Type B pancreatic cell (in vitro differentiated cells): ENCODE data around the gene NXNL1. TPM values are rescaled to one million over a fixed set of nuclear protein-coding genes. Genes with fewer than 3 reads are reported as not detected.
"Not testable (repeated sequence)": the region's sequence is repeated elsewhere in the genome, so short reads cannot be mapped to it uniquely, and the experiment has no call there.

ENCODE experiments used
- DNase-seq: peaks from one replicate; pipeline ENCODE4 v3.0.0; 2021; ENCODE audit warnings: mixed read lengths; ENCODE audit not compliant: unreplicated experiment; ENCODE audit errors: extremely low spot score
- H3K27ac Mint-ChIP-seq: 2 replicates; pipeline ENCODE4 v1.8.0; 2021; ENCODE audit warnings: mild to moderate bottlenecking, mixed read lengths
- H3K27me3 Mint-ChIP-seq: 2 replicates; pipeline ENCODE4 v1.8.0; 2021; ENCODE audit warnings: mixed read lengths
- H3K36me3 Mint-ChIP-seq: 2 replicates; pipeline ENCODE4 v1.8.0; 2021; ENCODE audit warnings: mixed read lengths
- H3K4me1 Mint-ChIP-seq: one replicate; pipeline ENCODE4 v1.8.0; 2021; ENCODE audit warnings: mixed read lengths; ENCODE audit not compliant: unreplicated experiment
- H3K4me3 Mint-ChIP-seq: 2 replicates; pipeline ENCODE4 v1.8.0; 2021; ENCODE audit warnings: mild to moderate bottlenecking, mixed read lengths
- H3K9me3 Mint-ChIP-seq: 2 replicates; pipeline ENCODE4 v1.8.0; 2021; ENCODE audit warnings: mixed read lengths
- long read RNA-seq: library from polyadenylated mRNA; unstranded; transcript quantifications from one replicate; pipeline ENCODE4 v2.0.0, GENCODE V29; 2020
- total RNA-seq: library from RNA; stranded (reverse); gene quantifications from 2 replicates; pipeline ENCODE4 v1.2.1, GENCODE V29; 2021; ENCODE audit warnings: low replicate concordance
- TF ChIP-seq, protein P1 (sequence below): fragments of 200-600 bp; sonication (generic); conservative IDR thresholded peaks from 2 replicates; pipeline ENCODE4 v1.5.0; 2021; ENCODE audit warnings: antibody characterized with exemption, mild to moderate bottlenecking

Gene NXNL1, protein sequence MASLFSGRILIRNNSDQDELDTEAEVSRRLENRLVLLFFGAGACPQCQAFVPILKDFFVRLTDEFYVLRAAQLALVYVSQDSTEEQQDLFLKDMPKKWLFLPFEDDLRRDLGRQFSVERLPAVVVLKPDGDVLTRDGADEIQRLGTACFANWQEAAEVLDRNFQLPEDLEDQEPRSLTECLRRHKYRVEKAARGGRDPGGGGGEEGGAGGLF
- not detected in 2 replicates for total RNA-seq
- long read RNA-seq: 0 reads

GRCh38 chr19:17460372-17461230 is at the start of gene NXNL1:
Gene NXNL1 (minus strand): TSS chr19:17460926. CDS start chr19:17460869, 57 bp downstream.
- no peaks in the 10 kb centered on the region for H3K4me1 Mint-ChIP-seq
- peaks cover 25% of the 10 kb centered on the region for H3K27me3 Mint-ChIP-seq
- H3K9me3 Mint-ChIP-seq: no peaks in the 10 kb centered on the region
- no peak for DNase-seq
- H3K4me3 Mint-ChIP-seq: no peak within 1 kb of the TSS
- no peaks in the 10 kb centered on the region for H3K36me3 Mint-ChIP-seq
- no peak within 1 kb of the TSS for H3K27ac Mint-ChIP-seq
- TF ChIP-seq, protein P1, sequence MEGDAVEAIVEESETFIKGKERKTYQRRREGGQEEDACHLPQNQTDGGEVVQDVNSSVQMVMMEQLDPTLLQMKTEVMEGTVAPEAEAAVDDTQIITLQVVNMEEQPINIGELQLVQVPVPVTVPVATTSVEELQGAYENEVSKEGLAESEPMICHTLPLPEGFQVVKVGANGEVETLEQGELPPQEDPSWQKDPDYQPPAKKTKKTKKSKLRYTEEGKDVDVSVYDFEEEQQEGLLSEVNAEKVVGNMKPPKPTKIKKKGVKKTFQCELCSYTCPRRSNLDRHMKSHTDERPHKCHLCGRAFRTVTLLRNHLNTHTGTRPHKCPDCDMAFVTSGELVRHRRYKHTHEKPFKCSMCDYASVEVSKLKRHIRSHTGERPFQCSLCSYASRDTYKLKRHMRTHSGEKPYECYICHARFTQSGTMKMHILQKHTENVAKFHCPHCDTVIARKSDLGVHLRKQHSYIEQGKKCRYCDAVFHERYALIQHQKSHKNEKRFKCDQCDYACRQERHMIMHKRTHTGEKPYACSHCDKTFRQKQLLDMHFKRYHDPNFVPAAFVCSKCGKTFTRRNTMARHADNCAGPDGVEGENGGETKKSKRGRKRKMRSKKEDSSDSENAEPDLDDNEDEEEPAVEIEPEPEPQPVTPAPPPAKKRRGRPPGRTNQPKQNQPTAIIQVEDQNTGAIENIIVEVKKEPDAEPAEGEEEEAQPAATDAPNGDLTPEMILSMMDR: no peak

DNA sequence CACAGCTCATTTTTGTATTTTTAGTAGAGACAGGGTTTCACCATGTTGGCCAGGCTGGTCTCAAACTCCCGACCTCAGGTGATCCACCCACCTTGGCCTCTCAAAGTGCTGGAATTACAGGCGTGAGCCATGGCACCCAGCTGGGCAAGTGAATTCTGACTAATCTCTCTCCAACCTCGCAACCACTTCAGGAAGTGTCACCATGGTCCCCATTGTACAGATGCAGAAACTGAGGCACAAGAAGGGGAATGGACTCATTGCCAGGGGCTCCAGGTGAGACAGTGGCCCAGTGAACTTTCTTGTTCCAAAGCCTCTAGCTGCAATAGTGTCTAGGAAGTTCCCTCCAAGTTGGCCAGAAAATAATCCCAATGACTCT is 47.8 kb upstream of the NXNL1 start:
- H3K4me3 Mint-ChIP-seq, H3K27me3 Mint-ChIP-seq: not testable (repeated sequence)

GRCh38 chr19:17506745-17507144 is 46.0 kb upstream of the NXNL1 start:
- H3K27ac Mint-ChIP-seq: no peak overlapping the region
- TF ChIP-seq, protein P1: no peak
- no peaks in the 10 kb centered on the region for H3K27me3 Mint-ChIP-seq
- H3K9me3 Mint-ChIP-seq: no peaks in the 10 kb centered on the region
- H3K36me3 Mint-ChIP-seq: peaks cover 10% of the 10 kb centered on the region
- no peak overlapping the region for H3K4me3 Mint-ChIP-seq
- DNase-seq: no peak
- H3K4me1 Mint-ChIP-seq: peaks cover 13% of the 10 kb centered on the region

More for the DNA sequence above, 47.8 kb upstream of the NXNL1 start:
- Mint-ChIP-seq H3K36me3 (peaks cover 10% of the 10 kb centered on the region), H3K4me1 (peaks cover 21% of the 10 kb centered on the region)
- not testable (repeated sequence) for H3K9me3 Mint-ChIP-seq, H3K27ac Mint-ChIP-seq, DNase-seq

DNA sequence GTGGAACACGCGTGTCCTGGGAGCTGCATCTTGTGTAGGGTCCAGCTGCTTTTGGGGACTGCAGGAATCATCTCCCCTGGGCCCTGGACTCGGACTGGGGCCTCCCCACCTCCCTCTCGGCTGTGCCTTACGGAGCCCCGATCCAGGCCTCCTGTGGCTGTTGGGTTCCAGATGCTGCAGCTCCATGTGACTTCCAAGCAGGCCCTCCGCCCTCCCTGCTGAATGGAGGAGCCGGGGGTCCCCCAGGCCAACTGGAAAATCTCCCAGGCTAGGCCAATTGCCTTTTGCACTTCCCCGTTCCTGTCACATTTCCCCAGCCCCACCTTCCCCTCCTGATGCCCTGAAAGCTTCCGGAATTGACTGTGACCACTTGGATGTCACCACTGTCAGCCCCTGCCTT is 44.5 kb upstream of the NXNL1 start:
- Mint-ChIP-seq H3K27me3 (no peaks in the 10 kb centered on the region), H3K4me1 (peaks cover 8% of the 10 kb centered on the region), H3K9me3 (no peaks in the 10 kb centered on the region), H3K4me3 (no peak overlapping the region), H3K36me3 (peaks cover 6% of the 10 kb centered on the region), H3K27ac (no peak overlapping the region)
- DNase-seq: no peak
- TF ChIP-seq, protein P1: no peak

DNA sequence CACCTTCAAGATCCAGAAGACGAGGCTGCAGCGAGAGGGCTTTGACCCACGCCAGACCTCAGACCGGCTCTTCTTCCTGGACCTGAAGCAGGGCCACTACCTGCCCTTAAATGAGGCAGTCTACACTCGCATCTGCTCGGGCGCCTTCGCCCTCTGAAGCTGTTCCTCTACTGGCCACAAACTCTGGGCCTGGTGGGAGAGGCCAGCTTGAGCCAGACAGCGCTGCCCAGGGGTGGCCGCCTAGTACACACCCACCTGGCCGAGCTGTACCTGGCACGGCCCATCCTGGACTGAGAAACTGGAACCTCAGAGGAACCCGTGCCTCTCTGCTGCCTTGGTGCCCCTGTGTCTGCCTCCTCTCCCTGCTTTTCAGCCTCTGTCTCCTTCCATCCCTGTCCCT is 43.7 kb upstream of the NXNL1 start:
- Mint-ChIP-seq H3K4me1 (peaks cover 8% of the 10 kb centered on the region), H3K27ac (no peak overlapping the region)

More for the DNA sequence above, 43.7 kb upstream of the NXNL1 start:
- TF ChIP-seq, protein P1: no peak
- H3K9me3 Mint-ChIP-seq: no peaks in the 10 kb centered on the region
- no peak overlapping the region for H3K4me3 Mint-ChIP-seq
- no peaks in the 10 kb centered on the region for H3K27me3 Mint-ChIP-seq
- no peak for DNase-seq
- H3K36me3 Mint-ChIP-seq: peaks cover 6% of the 10 kb centered on the region
